ENCODE measurements around the gene FOXO6.

Gene FOXO6

DNA sequence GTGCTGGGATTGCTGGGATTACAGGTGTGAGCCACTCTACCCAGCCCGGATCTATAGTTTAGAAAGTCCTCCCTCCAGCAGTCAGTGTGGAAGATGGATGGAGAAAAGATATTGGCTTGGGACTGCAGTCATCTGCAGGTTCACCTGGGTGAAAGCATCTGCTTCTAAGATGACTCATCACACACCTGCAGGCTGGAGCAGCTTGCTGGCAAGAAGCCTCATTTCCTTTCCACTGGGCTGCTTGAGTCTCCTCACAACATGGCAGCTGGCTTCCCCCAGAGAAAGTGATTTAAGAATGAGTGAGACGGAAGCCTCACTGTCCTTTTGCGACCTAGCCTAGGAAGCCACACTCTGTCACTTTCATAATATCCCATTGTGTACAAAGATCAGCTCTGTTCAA, 50.0 kb downstream of the FOXO6 start:
- DNase-seq, result no peak

- DNase-seq, result no peak
These were observed 51.5 kb downstream of the FOXO6 start for GRCh38 chr1:41412748-41413147.

- DNase-seq, result no peak
These were observed 52.6 kb downstream of the FOXO6 start for GRCh38 chr1:41413748-41414281.

DNA sequence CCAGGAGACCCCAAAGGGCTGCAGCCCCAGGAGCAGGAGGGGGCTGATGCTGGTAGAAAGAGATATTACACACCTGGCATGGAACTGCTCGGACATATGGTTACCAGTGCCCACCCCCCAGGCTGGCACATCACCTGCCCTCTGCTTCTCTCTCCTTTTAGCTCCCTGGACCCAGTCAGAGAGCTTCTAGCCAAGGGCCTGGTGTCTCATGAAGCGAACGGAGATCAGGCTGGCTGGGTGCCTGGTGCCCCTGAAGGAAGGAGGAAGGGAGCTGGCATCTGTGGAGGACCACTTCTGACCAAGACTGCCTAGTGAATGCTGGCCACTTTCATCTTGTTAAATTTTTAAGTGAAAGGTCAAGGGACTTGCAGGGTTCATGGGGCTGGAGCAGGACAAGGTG, 53.1 kb downstream of the FOXO6 start:
- DNase-seq, result no peak

- DNase-seq, result no peak
These were observed 53.6 kb downstream of the FOXO6 start for GRCh38 chr1:41414716-41415306.

DNA sequence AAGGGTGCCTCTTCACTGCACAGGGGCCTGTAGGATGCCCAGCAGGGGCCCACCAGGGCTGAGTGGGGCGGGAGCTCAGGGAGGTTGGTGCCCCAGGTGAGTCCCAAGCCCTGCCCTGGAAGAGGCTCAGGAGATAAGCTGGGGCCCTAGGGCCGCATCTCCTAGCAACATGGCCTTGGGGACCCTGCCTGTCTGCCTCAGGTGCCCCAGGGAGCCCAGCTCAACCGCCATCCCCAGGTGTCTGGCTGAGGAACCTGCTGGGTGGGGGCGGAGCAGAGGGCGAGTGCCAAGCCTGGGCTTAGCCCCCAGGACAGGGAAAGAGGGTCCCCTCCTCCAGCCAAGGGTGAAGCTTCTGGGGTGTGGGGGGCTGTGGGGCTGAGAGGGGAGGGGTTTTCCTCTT, 54.8 kb downstream of the FOXO6 start:
- DNase-seq, result no peak

- DNase-seq, result peak; percentile 61
These were observed 55.5 kb downstream of the FOXO6 start for GRCh38 chr1:41416552-41417334.

DNA sequence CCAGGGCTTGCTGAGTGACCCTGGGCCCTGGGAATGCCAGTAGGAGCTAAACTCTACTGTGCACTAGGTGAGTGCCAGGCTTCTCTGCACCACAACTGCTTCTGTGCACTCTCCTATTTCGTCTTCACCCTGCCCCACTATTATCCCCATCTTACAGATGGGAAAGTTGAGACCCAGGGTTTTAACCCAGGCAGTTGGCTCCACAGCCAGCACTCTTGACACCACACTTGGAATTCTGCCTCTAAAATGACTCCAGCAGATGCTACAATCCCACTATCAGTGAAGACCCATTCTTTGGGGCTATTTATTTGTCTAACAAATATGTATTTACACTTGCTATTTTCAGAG, 56.1 kb downstream of the FOXO6 start:
- DNase-seq, result no peak

DNA sequence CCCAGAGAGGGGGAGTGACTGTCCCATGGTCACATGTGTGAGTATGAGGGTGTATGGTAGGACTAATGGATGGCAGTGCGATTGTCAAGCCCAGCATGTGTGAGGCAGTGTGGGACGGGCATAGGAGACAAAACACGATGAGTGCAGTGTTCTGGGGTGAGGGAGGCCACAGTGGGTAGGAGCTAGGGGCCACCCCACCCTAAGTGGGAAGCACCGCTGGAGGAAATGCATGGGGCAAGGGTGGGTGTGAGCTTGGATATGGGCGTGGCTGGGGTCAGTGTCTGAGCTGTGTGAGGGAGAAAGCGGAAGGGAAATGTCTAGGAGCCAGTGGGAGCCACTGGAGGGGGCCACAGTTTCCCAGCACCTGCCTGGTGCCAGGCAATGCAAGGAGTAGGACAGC, 56.5 kb downstream of the FOXO6 start:
- DNase-seq, result no peak

DNA sequence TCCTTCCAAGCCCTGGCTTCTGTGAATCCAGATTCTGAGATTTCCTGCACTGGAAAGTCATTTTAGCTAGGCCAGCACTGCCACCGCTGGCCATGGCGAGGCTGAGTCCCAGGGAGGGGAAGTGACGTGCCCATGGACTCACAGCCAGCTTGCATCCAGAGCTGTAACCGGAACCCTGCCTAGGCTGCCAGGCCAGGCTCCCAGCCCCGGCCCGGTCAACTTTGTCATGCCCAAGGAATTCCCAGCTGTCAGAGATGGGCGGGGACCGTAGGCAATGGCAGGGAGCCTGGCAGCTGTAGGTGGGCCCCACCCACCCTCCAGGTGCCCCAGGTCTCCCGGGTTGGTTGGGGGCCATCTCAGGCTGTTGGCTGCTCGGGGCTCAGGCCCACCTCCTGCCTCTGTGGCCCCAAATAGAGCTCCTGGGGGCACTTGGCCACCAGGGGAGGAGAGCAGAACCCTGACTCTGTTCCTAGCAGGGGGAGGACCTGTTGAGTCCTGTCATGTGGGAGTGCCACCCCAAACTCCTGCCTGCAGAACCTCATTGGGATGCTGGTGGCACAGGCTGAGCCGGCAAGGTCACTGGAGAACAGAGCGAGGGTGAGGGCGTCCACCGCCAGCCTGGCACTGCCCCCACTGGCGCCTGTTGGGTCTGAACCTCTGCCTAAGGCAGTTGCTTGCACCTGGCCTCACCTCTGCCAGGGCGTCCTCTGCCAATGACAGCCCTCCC, 57.8 kb downstream of the FOXO6 start:
- no peak for DNase-seq

GRCh38 chr1:41419584-41420295, 58.5 kb downstream of the FOXO6 start:
- DNase-seq, result no peak

- no peak for DNase-seq
These were observed 59.1 kb downstream of the FOXO6 start for GRCh38 chr1:41420351-41420750.

- DNase-seq, result no peak
These were observed 59.6 kb downstream of the FOXO6 start for GRCh38 chr1:41420860-41421259.

GRCh38 chr1:41422306-41422705, 61.1 kb downstream of the FOXO6 start:
- no peak for DNase-seq

DNA sequence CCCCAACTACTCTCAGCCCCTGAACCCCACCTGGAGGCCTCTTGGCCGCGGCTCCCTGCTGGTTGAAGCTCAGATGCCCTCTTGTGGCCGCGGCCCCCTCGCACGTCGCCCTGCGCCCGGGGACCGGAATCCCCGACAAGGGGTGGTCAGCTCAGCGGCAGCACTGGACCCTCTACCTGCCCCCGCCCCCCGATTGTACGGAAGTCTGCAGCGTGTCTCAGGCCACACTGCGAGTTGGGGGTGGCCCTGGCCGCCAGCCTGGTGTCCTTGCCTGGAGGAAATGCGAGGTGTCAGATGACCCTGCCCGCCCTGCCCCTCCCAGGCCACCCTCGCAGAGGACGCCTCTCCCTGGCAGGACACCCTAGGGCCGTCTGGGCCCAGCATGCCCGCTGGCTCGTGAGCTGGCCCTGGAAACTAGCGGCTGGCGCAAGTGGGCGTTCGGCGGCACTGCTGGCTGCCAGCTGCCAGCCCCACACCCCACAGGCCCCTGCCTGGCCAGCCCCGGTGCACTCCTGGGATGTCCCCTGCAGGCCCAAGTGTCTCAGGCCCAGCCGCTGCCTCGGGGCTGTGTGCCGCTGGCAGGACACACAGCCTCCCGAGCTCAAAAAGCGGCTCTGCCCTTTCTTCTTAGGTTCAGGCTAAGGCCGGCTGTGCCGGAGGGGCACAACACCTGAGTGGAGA, 62.4 kb downstream of the FOXO6 start:
- no peak for DNase-seq

DNA sequence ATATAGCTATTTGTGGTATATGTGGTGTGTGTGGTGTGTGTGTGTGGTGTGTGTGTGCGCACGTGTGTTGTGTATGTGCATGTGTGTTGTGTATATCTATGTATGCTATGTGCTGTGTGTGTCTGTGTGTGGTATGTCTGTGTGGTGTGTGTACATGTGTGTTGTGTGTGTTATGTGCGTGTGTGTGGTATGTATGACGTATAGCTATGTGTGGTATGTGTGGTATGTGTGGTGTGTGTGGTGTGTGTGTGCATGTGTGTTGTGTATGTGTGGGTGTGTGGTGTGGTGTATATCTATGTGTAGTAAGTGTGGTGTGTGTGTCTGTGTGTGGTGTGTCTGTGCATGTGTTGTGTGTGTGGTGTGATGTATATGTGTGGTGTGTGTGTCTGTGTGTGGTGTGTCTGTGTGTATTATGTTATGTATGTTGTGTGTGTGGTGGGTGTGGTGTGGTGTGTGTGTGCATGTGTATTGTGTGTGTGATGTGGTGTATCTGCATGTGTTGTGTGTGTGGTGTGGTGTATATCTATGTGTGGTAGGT, 63.4 kb downstream of the FOXO6 start:
- no peak for DNase-seq

DNA sequence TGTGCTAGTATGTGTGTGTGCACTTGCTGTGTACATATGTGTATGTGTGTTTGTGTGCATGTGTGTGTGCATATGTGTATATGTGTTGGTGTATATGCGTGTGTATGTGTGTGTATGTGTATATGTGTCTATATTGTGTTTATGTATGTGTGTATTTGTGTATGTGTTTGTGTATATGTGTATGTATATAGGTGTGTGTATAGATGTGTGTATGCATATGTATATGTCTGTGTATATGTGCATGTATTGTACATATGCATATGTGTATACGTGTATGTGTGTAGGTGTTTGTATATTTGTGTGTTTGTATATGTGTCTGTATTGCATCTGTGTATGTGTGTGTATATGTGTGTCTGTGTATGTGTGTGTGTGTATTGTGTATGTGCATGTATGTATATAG, 64.1 kb downstream of the FOXO6 start:
- no peak for DNase-seq

- DNase-seq, result no peak
These were observed 65.1 kb downstream of the FOXO6 start for GRCh38 chr1:41426201-41426890.

DNA sequence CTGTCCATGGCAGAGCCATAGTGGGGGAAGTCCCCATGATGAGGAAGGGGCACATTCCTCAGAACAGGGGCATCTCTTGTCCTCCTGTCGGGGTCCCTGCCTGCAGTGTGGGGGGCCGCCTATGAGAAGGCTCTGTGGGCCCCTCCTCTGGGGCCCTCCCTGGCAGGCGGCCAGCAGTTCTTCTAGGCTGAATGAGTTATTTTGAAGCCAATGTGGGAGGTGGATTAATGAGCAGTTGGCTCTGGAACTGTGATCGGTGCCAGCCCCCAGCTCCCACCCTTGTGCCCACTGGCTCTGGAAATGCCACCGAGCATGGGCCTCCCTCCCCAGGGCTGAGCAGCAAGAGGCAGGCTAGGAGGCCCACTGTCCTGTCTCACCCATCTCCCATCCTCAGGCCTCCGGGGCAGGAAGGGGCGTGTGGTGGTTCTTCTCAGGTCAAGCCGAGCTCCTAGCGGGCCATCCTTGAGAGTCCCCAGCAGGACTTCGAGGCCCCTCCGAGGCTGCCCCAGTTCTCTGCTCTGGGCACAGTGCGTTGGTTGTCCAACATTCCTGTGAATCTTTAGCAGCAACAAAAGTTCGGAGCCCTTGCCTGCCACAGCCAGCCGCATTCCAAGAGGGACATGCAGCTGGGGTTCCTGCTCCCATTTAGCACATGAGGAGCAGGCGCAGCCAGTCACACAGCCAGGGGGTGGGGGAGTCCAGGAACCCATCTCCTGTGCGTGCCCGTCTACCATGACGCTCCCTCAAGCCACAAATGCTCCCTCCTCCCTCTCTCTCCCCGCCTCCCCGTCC, 66.1 kb downstream of the FOXO6 start:
- no peak for DNase-seq

- no peak for DNase-seq
These were observed 66.9 kb downstream of the FOXO6 start for GRCh38 chr1:41427916-41428737.
